Heart left ventricle (tissue), 13 donors: ENCODE measurements around the gene ACAD11.

Experiments
- POLR2A ChIP-seq, 2 donors: fragments of 450-650 bp; IDR thresholded peaks; one replicate each; pipeline ENCODE4 v1.6.1; 2017; ENCODE audit warnings: antibody characterized with exemption in 2 of 2, mild to moderate bottlenecking in 2 of 2, moderate library complexity in 2 of 2
- TF ChIP-seq, protein P1 (sequence below), 12 donors: fragments of 200-600 bp; sonication (generic) in 4 of 12; IDR thresholded peaks; one replicate each; pipeline versions ENCODE4 v1.5.0 to v1.8.0; 2018 to 2022; ENCODE audit warnings: antibody characterized with exemption in 12 of 12, mild to moderate bottlenecking in 5 of 12
- donor health status: ischemic (EF 13 %, LVEDD 7.1; RV severe dilation, severe dysfunction).
- donor health status: DM: no; HTN: yes; CAD: no.
- donor health status: DM: no; HTN: no; CAD: no.
- donor health status: ischemic (EF 25% LVEDD 6.9; RV normal size, moderate dysfunction).
- donor health status: ischemic (EF 25% LVEDD 5.7; RV mildly dilated, moderate dysfunction).
- donor health status: ischemic (EF 35%, LVEDD 5.7; RV mildly dilated, moderate dysfunction).
- donor health status: nonischemic (EF 11% LVEDD 7.7; RV severe dilation, severe dysfunction).
- donor health status: DM: yes; HTN: yes; CAD: no.
- donor health status: PGD.
- donor health status: ischemic (EF 29% LVEDD 5.4; RV normal size, mild dysfunction).
- donor health status: nonischemic (EF 23%, LVEDD 6.1; RV moderate dilation, normal function).

DNA sequence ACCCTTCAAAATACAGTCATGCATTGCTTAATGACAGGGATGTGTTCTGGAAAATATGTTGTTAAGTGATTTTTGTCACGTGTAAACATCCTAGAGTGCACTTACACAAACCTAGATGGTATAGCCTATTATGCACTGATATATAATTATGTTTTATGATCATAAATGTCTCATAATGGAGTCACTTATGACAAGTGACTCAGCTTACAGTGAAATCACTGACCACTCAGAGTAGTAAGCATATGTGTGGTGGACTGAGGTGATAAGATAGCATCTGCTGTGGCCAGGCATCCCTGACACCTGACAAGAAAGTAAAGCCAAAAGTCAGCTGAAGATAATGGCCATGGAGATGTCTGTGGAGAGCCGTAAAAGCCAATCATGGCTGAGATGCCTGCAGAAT, 5.4 kb downstream of the ACAD11 start:
- no peak for TF ChIP-seq POLR2A (IDR thresholded peaks at IDR 0.05)
- TF ChIP-seq, protein P1, sequence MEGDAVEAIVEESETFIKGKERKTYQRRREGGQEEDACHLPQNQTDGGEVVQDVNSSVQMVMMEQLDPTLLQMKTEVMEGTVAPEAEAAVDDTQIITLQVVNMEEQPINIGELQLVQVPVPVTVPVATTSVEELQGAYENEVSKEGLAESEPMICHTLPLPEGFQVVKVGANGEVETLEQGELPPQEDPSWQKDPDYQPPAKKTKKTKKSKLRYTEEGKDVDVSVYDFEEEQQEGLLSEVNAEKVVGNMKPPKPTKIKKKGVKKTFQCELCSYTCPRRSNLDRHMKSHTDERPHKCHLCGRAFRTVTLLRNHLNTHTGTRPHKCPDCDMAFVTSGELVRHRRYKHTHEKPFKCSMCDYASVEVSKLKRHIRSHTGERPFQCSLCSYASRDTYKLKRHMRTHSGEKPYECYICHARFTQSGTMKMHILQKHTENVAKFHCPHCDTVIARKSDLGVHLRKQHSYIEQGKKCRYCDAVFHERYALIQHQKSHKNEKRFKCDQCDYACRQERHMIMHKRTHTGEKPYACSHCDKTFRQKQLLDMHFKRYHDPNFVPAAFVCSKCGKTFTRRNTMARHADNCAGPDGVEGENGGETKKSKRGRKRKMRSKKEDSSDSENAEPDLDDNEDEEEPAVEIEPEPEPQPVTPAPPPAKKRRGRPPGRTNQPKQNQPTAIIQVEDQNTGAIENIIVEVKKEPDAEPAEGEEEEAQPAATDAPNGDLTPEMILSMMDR (IDR thresholded peaks at IDR 0.05), result no peak
